HG02571 (cell line): ENCODE measurements around the gene POLR1A.
A peak's percentile ranks its signal among the peaks of the same experiment; 100 is the strongest.

Source experiments
- ATAC-seq: cut with Tn5 transposase; IDR thresholded peaks from one replicate; pipeline ENCODE4 v1.9.1; 2021; ENCODE audit warnings: mild to moderate bottlenecking, moderate library complexity; ENCODE audit not compliant: unreplicated experiment

The POLR1A gene

GRCh38 chr2:86097114-86097896 is 8.4 kb downstream of the POLR1A start:
- no peak for ATAC-seq

- no peak for ATAC-seq
Observed at GRCh38 chr2:86094229-86094628, 11.5 kb downstream of the POLR1A start.

- ATAC-seq, result no peak
Observed at GRCh38 chr2:86087936-86088850, 17.5 kb downstream of the POLR1A start.

- no peak for ATAC-seq
Observed at GRCh38 chr2:86082756-86083155, 22.9 kb downstream of the POLR1A start.

- no peak for ATAC-seq
Observed at GRCh38 chr2:86081724-86082123, 24.0 kb downstream of the POLR1A start.

GRCh38 chr2:86079981-86080911 is 25.4 kb downstream of the POLR1A start:
- peak; percentile 73 for ATAC-seq

GRCh38 chr2:86078774-86079545 is 26.7 kb downstream of the POLR1A start:
- no peak for ATAC-seq

GRCh38 chr2:86075886-86076285 is 29.8 kb downstream of the POLR1A start:
- no peak for ATAC-seq

- ATAC-seq, result no peak
Observed at GRCh38 chr2:86074811-86075210, 30.9 kb downstream of the POLR1A start.

- ATAC-seq, result no peak
Observed at GRCh38 chr2:86074256-86074655, 31.4 kb downstream of the POLR1A start.

GRCh38 chr2:86073225-86073624 is 32.5 kb downstream of the POLR1A start:
- ATAC-seq, result no peak

GRCh38 chr2:86072271-86072858 is 33.3 kb downstream of the POLR1A start:
- ATAC-seq, result no peak

GRCh38 chr2:86070868-86071267 is 34.8 kb downstream of the POLR1A start:
- no peak for ATAC-seq

GRCh38 chr2:86069783-86070339 is 35.8 kb downstream of the POLR1A start:
- ATAC-seq, result no peak

GRCh38 chr2:86069091-86069685 is 36.5 kb downstream of the POLR1A start:
- ATAC-seq, result no peak

GRCh38 chr2:86068648-86069047 is 37.0 kb downstream of the POLR1A start:
- no peak for ATAC-seq

GRCh38 chr2:86068136-86068588 is 37.5 kb downstream of the POLR1A start:
- ATAC-seq, result no peak

GRCh38 chr2:86066915-86067314 is 38.8 kb downstream of the POLR1A start:
- no peak for ATAC-seq

GRCh38 chr2:86066007-86066578 is 39.6 kb downstream of the POLR1A start:
- ATAC-seq, result no peak
